ENCODE measurements around the gene EMILIN3.
A peak's percentile ranks its signal among the peaks of the same experiment; 100 is the strongest.
"Not testable (repeated sequence)": the region's sequence is repeated elsewhere in the genome, so short reads cannot be mapped to it uniquely, and the experiment has no call there.

Gene EMILIN3

DNA sequence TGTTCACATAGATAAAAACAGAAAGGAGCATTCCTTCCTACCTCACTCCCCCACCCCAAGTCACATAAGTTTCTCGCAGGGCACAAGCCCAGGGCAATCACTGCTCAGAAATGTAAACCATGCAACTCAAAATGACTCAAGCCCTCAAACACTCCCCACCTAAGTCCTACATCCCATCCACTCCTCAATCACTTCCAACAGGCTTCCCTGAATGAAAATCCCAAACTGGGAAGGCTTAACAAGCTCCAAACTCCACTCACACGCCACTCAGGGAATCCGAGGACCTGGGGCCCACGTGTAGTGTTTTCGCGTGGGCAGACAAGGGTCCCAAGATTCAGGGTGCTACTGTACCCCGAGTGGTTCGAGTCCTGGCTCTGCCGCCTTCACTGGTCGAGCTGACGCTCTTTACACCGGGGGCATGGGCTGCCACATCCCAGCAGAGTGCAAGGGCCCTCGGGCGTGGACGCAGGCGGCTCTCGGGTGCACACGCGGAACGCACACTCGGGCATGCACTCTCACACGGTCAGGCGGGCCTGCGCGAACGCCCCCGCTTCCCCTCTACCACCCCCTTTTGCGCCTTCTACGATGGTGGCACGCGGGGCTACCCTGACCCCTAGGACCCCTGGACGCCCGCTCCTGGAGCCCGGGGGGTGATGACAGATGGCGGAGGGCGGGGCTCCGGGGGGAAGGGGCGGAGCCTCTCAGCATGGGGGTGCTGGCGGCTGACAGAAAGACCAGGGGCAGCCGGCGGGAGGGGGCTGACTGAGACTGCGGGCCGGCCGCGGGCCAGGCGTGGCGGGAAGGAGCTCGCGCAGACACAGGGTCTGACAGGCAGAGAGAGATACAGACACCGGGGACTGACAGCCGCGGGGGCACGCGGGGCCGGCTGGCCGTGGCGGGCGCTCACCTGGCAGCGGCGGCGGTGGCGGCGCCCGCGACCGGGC, 49.7 kb downstream of the EMILIN3 start:
- DNase-seq: peak; percentile 87
- no peak for TF ChIP-seq CTCF (IDR thresholded peaks at IDR 0.05; ENCODE audit: low read depth, low read length)
- Histone ChIP-seq H3K27me3 (no peaks in the 10 kb centered on the region), H3K36me3 (no peaks in the 10 kb centered on the region), H3K4me1 (no peaks in the 10 kb centered on the region), H3K9me3 (no peaks in the 10 kb centered on the region), H3K4me3 (ENCODE audit: low read depth, low read length) (peak overlapping the region; percentile 77)

DNA sequence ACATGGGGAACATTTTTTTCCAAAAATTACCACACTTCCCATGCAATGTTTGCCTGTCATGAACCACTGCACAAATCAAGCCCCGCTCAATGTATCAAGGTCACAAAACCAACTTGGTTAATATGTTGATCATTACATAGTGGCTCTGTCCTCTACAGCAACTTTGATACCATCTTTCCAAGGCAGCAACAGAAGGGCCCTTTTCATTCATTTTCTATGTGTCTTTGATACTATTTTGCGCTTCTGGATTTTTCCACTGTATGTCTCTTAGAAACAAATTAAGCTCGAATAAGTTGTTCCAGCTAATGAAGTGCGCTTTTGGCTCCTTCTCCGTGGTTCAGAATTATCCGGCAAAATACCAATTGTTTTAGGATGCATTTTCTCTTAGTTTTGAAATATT, 50.6 kb downstream of the EMILIN3 start:
- Histone ChIP-seq H3K4me1 (no peaks in the 10 kb centered on the region), H3K4me3 (ENCODE audit: low read depth, low read length) (peak overlapping the region; percentile 77), H3K9me3 (no peaks in the 10 kb centered on the region), H3K36me3 (no peaks in the 10 kb centered on the region), H3K27me3 (no peaks in the 10 kb centered on the region)
- no peak for TF ChIP-seq CTCF (IDR thresholded peaks at IDR 0.05; ENCODE audit: low read depth, low read length)
- DNase-seq: no peak

DNA sequence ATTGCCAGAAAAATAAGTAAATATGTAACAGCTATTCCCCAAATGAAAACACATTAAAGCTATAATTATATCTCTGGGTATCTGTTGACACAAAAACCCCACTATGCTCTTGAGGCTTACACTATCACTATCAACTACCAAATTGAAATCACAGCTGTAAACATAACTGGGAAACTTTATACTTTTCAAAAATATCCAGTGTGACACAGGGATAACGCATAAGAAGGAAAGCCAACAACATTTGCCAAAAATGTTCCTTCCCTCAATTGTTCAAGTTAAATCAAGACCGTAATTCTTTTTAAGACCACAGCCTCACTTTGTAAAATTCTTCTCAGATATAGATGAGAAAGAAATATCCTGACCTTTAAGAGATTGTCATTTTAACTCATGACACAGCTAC, 52.2 kb downstream of the EMILIN3 start:
- H3K9me3 ChIP-seq: no peaks in the 10 kb centered on the region
- no peaks in the 10 kb centered on the region for H3K27me3 ChIP-seq
- TF ChIP-seq CTCF (IDR thresholded peaks at IDR 0.05; ENCODE audit: low read depth, low read length): no peak
- H3K36me3 ChIP-seq: no peaks in the 10 kb centered on the region
- H3K4me1 ChIP-seq: no peaks in the 10 kb centered on the region
- no peak overlapping the region for H3K4me3 ChIP-seq (ENCODE audit: low read depth, low read length)
- no peak for DNase-seq

- not testable (repeated sequence) for DNase-seq; H3K4me3 ChIP-seq (ENCODE audit: low read depth, low read length); H3K9me3 ChIP-seq; H3K36me3 ChIP-seq; H3K27me3 ChIP-seq; H3K4me1 ChIP-seq
These were observed 54.6 kb downstream of the EMILIN3 start for GRCh38 chr20:41312009-41312408.

Data from BE2C (cell line).